K562 (cell line): ENCODE results near the gene ANKRD61. TPM values are rescaled to one million over a fixed set of nuclear protein-coding genes. Genes with fewer than 3 reads are reported as not detected.

Experiments
- BCLAF1 ChIP-seq, 2 experiments: fragments of 450-650 bp in 1 of 2; IDR thresholded peaks; 2 replicates each; pipeline ENCODE4 v1.6.1; 2011 to 2017; ENCODE audit warnings: low read depth in 2 of 2, antibody characterized with exemption in 1 of 2, borderline replicate concordance in 1 of 2, low read length in 1 of 2, mild to moderate bottlenecking in 1 of 2, mixed read lengths in 1 of 2; ENCODE audit not compliant: control insufficient read depth in 1 of 2
- BHLHE40 ChIP-seq: IDR thresholded peaks from 2 replicates; pipeline ENCODE4 v1.6.1; 2011; ENCODE audit warnings: low read length, improper control_type of control experiment
- CBFA2T2 ChIP-seq: fragments of 450-650 bp; conservative IDR thresholded peaks from 2 replicates; pipeline ENCODE4 v1.6.1; 2017; ENCODE audit warnings: mild to moderate bottlenecking
- CCNT2 ChIP-seq: IDR thresholded peaks from 2 replicates; pipeline ENCODE4 v1.6.1; 2011; ENCODE audit warnings: borderline replicate concordance, low read depth, mild to moderate bottlenecking, moderate library complexity, mixed read lengths, low read length; ENCODE audit not compliant: insufficient read length; ENCODE audit errors: extremely low read depth
- EP300 ChIP-seq: IDR thresholded peaks from 2 replicates; pipeline ENCODE4 v1.6.1; 2012; ENCODE audit warnings: low read length, improper control_type of control experiment
- ETS1 ChIP-seq: conservative IDR thresholded peaks from 2 replicates; pipeline ENCODE4 v1.6.1; 2011; ENCODE audit warnings: low read depth, mild to moderate bottlenecking, low read length; ENCODE audit not compliant: control insufficient read depth
- KLF6 ChIP-seq: fragments of 250-450 bp; sonication (Bioruptor Pico); IDR thresholded peaks from 2 replicates; pipeline ENCODE4 v1.4.0; 2020; ENCODE audit warnings: mild to moderate bottlenecking, moderate library complexity, borderline replicate concordance
- NFIC ChIP-seq: fragments of 450-650 bp; IDR thresholded peaks from 2 replicates; pipeline ENCODE4 v1.6.1; 2017; ENCODE audit warnings: mild to moderate bottlenecking, inconsistent platforms
- POLR2G ChIP-seq: fragments of 200-400 bp; formaldehyde crosslinking; IDR thresholded peaks from 2 replicates; pipeline ENCODE4 v1.6.1; 2017; ENCODE audit warnings: low read depth, mild to moderate bottlenecking, antibody characterized with exemption, low read length, moderate library complexity
- SETDB1 ChIP-seq: IDR thresholded peaks from one replicate; pipeline ENCODE4 v1.6.1; 2012; ENCODE audit warnings: low read length, control low read depth, inconsistent platforms
- TAL1 ChIP-seq: fragments of 450-650 bp; IDR thresholded peaks from 2 replicates; pipeline ENCODE4 v1.6.1; 2016; ENCODE audit warnings: mild to moderate bottlenecking
- TEAD4 ChIP-seq, 2 experiments: sonication (generic) in 1 of 2; formaldehyde crosslinking in 1 of 2; IDR thresholded peaks; 2 replicates each; pipeline versions ENCODE4 v1.6.1 to v1.8.0; 2012 to 2022; ENCODE audit warnings: borderline replicate concordance in 1 of 2, inconsistent platforms in 1 of 2, low read length in 1 of 2, mild to moderate bottlenecking in 1 of 2, missing genetic modification reagents in 1 of 2
- THAP12 ChIP-seq: fragments of 250-450 bp; sonication (Bioruptor Pico); IDR thresholded peaks from 2 replicates; pipeline ENCODE4 v1.9.0; 2021; ENCODE audit warnings: mild to moderate bottlenecking, inconsistent platforms
- TRIM24 ChIP-seq, 2 experiments: fragments of 450-650 bp; IDR thresholded peaks; 2 replicates each; pipeline ENCODE4 v1.6.1; 2016
- ZNF609 ChIP-seq: sonication (generic); formaldehyde crosslinking; IDR thresholded peaks from 2 replicates; pipeline ENCODE4 v1.8.1; 2023; ENCODE audit warnings: missing genetic modification reagents, mild to moderate bottlenecking, borderline replicate concordance
- ZNF699 ChIP-seq: fragments of 250-450 bp; sonication (Bioruptor Pico); IDR thresholded peaks from 2 replicates; pipeline ENCODE4 v1.8.0; 2021; ENCODE audit warnings: mild to moderate bottlenecking, moderate library complexity; ENCODE audit not compliant: insufficient replicate concordance
- polyA plus RNA-seq, 8 experiments: library from polyadenylated mRNA; depleted of rRNA in 4 of 8; stranded (reverse) in 5 of 8; unstranded in 3 of 8; fragments of >200 nt; fragmentation: Nextera tagmentation in 2 of 8; fragmentation: Illumina TruSeq in 1 of 8; extraction: Ambion mirVana in 2 of 8; extraction: Trizol in 1 of 8; gene quantifications; 2 replicates each; pipeline versions ENCODE4 v1.2.1 to v1.2.3, GENCODE V29; 2011 to 2014; ENCODE audit warnings: inconsistent platforms in 1 of 8, missing spikeins in 1 of 8
- total RNA-seq, 7 experiments: library from RNA; depleted of rRNA in 6 of 7; stranded (reverse); fragments of >200 nt in 6 of 7; fragmentation: Illumina TruSeq in 2 of 7; extraction: Trizol in 2 of 7; gene quantifications; 2 replicates each; pipeline versions ENCODE4 v1.2.1 to v1.2.3, GENCODE V29; 2011 to 2021; ENCODE audit warnings: low replicate concordance in 1 of 7

ANKRD61 gene
- total and polyA plus RNA-seq, 9 of the 15 experiments (the other 6 are each of a cell fraction or from before 2014, with no cell fraction given), result 0.08 to 0.11 (median 0.09) TPM; not detected in 5

- TF ChIP-seq ETS1 (no peak), TEAD4 (IDR thresholded peaks at IDR 0.05; ENCODE audit: low read length) (peak; percentile 82), TEAD4 (CRISPR knock-in tag; IDR thresholded peaks at IDR 0.05; ENCODE audit: borderline replicate concordance) (no peak), EP300 (peak; percentile 30; the same call in 1 of the 2 replicates), BHLHE40 (no peak), BCLAF1 (IDR thresholded peaks at IDR 0.05; ENCODE audit: borderline replicate concordance in 1 of 2, control insufficient read depth in 1 of 2, low read depth in 2 of 2, low read length in 1 of 2) (no peak), TRIM24 (IDR thresholded peaks at IDR 0.05) (peak in 1 of 2 experiments; percentile 43; a peak in 1 of 4 replicates), NFIC (peak; percentile 62), ZNF699 (CRISPR knock-in tag) (no peak), KLF6 (CRISPR knock-in tag) (no peak), CBFA2T2 (peak; percentile 86), ZNF609 (CRISPR knock-in tag) (no peak), THAP12 (no peak), SETDB1 (no peak), CCNT2 (peak; percentile 73), TAL1 (peak; percentile 78), POLR2G (peak; percentile 31; the same call in 1 of the 2 replicates)
Measured at GRCh38 chr7:6022707-6023106, 8.5 kb upstream of the ANKRD61 start (continued).
